GM12891 (cell line): ENCODE results near the gene NECTIN1.

ENCODE experiments used
- POLR2A ChIP-seq: IDR thresholded peaks from 2 replicates; pipeline ENCODE4 v1.6.1; 2011; ENCODE audit warnings: low read depth, low read length, control low read depth
- POLR2AphosphoS5 ChIP-seq: IDR thresholded peaks from 2 replicates; pipeline ENCODE4 v1.6.1; 2011; ENCODE audit warnings: low read depth, low read length, control low read depth

GRCh38 chr11:119651802-119652584 is 77.0 kb downstream of the NECTIN1 start:
- no peak for TF ChIP-seq POLR2A
- TF ChIP-seq POLR2AphosphoS5, result no peak
